Ishikawa (cell line): ENCODE data around the gene SERPINA1.

ENCODE experiments used
- CEBPB ChIP-seq: IDR thresholded peaks from 2 replicates; pipeline ENCODE4 v1.6.1; 2012
- CREB1 ChIP-seq: IDR thresholded peaks from 2 replicates; pipeline ENCODE4 v1.6.1; 2012; ENCODE audit warnings: low read depth
- EGR1 ChIP-seq: IDR thresholded peaks from 2 replicates; pipeline ENCODE4 v1.6.1; 2012
- EP300 ChIP-seq: IDR thresholded peaks from 2 replicates; pipeline ENCODE4 v1.6.1; 2012; ENCODE audit warnings: borderline replicate concordance
- FOXM1 ChIP-seq: IDR thresholded peaks from 2 replicates; pipeline ENCODE4 v1.6.1; 2012; ENCODE audit warnings: low read depth, borderline replicate concordance
- MAX ChIP-seq: IDR thresholded peaks from 2 replicates; pipeline ENCODE4 v1.6.1; 2012
- NFIC ChIP-seq: IDR thresholded peaks from 2 replicates; pipeline ENCODE4 v1.6.1; 2012
- RAD21 ChIP-seq: IDR thresholded peaks from 2 replicates; pipeline ENCODE4 v1.6.1; 2012; ENCODE audit warnings: low read depth
- REST ChIP-seq: IDR thresholded peaks from 2 replicates; pipeline ENCODE4 v1.6.1; 2012; ENCODE audit warnings: low read depth, mild to moderate bottlenecking
- TAF1 ChIP-seq: IDR thresholded peaks from 2 replicates; pipeline ENCODE4 v1.6.1; 2012; ENCODE audit warnings: low read depth, mild to moderate bottlenecking
- TCF12 ChIP-seq: IDR thresholded peaks from 2 replicates; pipeline ENCODE4 v1.6.1; 2012; ENCODE audit warnings: low read depth
- TEAD4 ChIP-seq: IDR thresholded peaks from 2 replicates; pipeline ENCODE4 v1.6.1; 2012
- USF1 ChIP-seq: IDR thresholded peaks from 2 replicates; pipeline ENCODE4 v1.6.1; 2012
- YY1 ChIP-seq: IDR thresholded peaks from 2 replicates; pipeline ENCODE4 v1.6.1; 2012; ENCODE audit warnings: low read depth
- ZBTB7A ChIP-seq: IDR thresholded peaks from 2 replicates; pipeline ENCODE4 v1.6.1; 2012; ENCODE audit warnings: low read depth

The SERPINA1 gene

GRCh38 chr14:94397289-94398181, 9.1 kb upstream of the SERPINA1 start:
- no peak for TF ChIP-seq NFIC
- no peak for TF ChIP-seq RAD21
- TF ChIP-seq USF1 = no peak

DNA sequence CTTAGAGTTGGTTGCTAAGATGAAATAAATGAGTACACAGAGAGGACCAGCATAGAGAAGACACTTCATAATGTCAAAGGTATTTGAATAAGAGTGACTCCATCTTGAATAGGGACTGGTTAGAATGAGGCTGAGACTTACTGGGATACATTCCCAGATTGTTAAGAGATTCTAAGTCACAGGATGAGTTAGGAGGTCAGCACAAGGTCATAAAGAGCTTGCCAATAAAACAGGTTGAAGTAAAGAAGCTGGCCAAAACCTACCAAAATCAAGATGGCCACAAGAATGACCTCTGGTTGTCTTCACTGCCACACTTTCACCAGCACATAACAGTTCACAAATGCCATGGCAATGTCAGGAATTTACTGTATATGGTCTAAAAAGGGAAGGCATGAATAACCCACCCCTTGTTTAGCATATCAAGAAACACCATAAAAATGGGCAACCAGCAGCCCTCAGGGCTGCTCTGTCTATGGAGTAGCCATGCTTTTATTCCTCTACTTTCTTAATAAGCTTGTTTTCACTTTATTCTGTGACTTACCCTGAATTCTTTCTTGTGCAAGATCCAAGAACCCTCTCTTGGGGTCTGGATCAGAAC, 8.3 kb upstream of the SERPINA1 start:
- TF ChIP-seq TCF12 (no peak), EP300 (no peak), YY1 (no peak)

- TF ChIP-seq USF1 (no peak), REST (no peak), EP300 (no peak), TCF12 (no peak), CEBPB (no peak), TAF1 (no peak), MAX (no peak), EGR1 (no peak), ZBTB7A (no peak)
Observed at GRCh38 chr14:94395888-94396574, 7.6 kb upstream of the SERPINA1 start.

GRCh38 chr14:94395282-94395887, 7.0 kb upstream of the SERPINA1 start:
- TF ChIP-seq NFIC = no peak

GRCh38 chr14:94394581-94395207, 6.3 kb upstream of the SERPINA1 start:
- TF ChIP-seq REST = no peak
- no peak for TF ChIP-seq USF1
- no peak for TF ChIP-seq RAD21

- TF ChIP-seq CEBPB = no peak
- no peak for TF ChIP-seq REST
- TF ChIP-seq FOXM1 = no peak
- no peak for TF ChIP-seq TEAD4
- no peak for TF ChIP-seq TCF12
- no peak for TF ChIP-seq TAF1
- TF ChIP-seq EGR1 = no peak
- TF ChIP-seq NFIC = no peak
- no peak for TF ChIP-seq RAD21
- no peak for TF ChIP-seq YY1
- no peak for TF ChIP-seq USF1
- TF ChIP-seq CREB1 = no peak
Observed at GRCh38 chr14:94394025-94394493, 5.7 kb upstream of the SERPINA1 start.
